GM06990 (cell line): ENCODE data around the gene ATG101.

Experiments used
- DNase-seq: peaks from one replicate; pipeline ENCODE4 v3.0.0-alpha.2; 2011; ENCODE audit not compliant: insufficient read length; ENCODE audit errors: extremely low read depth
- H3K27me3 ChIP-seq: replicated peaks from 2 replicates; pipeline ENCODE4 v1.6.0; 2011; ENCODE audit warnings: low read length; ENCODE audit not compliant: control insufficient read depth, insufficient read depth
- H3K36me3 ChIP-seq: 2 replicates; pipeline ENCODE4 v1.5.1; 2011; ENCODE audit warnings: low read length; ENCODE audit not compliant: control insufficient read depth, insufficient read depth
- H3K4me3 ChIP-seq: replicated peaks from 2 replicates; pipeline ENCODE4 v1.5.1; 2011; ENCODE audit warnings: low read depth, mild to moderate bottlenecking, control low read depth, low read length
- TF ChIP-seq, protein P1 (sequence below): IDR thresholded peaks from 2 replicates; pipeline ENCODE4 v1.5.1; 2011; ENCODE audit warnings: low read length, control low read depth, mild to moderate bottlenecking, inconsistent platforms; ENCODE audit not compliant: insufficient read depth, poor library complexity, severe bottlenecking

ATG101 gene

DNA sequence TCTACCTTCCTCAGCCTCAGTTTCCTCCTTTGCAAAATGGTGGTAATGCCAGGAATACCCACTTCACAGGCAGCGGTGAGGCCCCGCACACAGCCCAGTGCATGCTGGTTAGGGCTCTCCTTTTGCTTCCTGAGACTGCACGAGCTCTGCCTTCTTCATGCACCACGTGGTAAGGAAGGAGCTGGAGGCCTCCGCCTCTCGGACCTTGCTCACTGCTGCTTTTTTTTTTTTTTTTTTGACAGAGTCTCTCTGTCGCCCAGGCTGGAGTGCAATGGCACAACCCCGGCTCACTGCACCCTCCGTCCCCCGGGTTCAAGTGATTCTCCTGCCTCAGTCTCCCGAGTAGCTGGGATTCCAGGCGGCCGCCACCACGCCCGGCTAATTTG is 44.9 kb upstream of the ATG101 start:
- DNase-seq, result no peak
- TF ChIP-seq, protein P1, sequence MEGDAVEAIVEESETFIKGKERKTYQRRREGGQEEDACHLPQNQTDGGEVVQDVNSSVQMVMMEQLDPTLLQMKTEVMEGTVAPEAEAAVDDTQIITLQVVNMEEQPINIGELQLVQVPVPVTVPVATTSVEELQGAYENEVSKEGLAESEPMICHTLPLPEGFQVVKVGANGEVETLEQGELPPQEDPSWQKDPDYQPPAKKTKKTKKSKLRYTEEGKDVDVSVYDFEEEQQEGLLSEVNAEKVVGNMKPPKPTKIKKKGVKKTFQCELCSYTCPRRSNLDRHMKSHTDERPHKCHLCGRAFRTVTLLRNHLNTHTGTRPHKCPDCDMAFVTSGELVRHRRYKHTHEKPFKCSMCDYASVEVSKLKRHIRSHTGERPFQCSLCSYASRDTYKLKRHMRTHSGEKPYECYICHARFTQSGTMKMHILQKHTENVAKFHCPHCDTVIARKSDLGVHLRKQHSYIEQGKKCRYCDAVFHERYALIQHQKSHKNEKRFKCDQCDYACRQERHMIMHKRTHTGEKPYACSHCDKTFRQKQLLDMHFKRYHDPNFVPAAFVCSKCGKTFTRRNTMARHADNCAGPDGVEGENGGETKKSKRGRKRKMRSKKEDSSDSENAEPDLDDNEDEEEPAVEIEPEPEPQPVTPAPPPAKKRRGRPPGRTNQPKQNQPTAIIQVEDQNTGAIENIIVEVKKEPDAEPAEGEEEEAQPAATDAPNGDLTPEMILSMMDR, result no peak
- Histone ChIP-seq H3K4me3 (no peak overlapping the region), H3K27me3 (no peaks in the 10 kb centered on the region; the same call in 1 of the 2 replicates), H3K36me3 (no peaks in the 10 kb centered on the region)

DNA sequence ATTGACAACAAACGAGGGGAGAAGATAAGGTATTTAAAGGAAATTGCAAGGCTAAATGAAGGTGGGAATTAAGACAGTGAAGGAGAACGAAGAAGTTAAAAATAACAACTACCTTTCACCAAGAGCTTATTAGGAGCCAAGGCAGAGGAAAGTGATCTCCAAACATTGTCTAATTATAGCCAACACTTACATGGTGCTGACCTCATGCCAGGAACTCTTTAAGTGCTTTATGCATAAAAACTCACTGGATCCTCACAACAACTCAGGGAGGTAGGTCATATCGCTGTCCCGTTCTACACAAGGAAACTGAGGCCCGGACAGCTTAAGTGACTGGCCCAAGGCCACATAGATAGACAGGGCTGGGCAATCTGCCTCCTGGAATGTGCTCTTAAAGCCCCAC is 43.5 kb upstream of the ATG101 start:
- Histone ChIP-seq H3K36me3 (no peaks in the 10 kb centered on the region), H3K4me3 (no peak overlapping the region), H3K27me3 (no peaks in the 10 kb centered on the region; the same call in 1 of the 2 replicates)
- TF ChIP-seq, protein P1, result no peak
- no peak for DNase-seq

DNA sequence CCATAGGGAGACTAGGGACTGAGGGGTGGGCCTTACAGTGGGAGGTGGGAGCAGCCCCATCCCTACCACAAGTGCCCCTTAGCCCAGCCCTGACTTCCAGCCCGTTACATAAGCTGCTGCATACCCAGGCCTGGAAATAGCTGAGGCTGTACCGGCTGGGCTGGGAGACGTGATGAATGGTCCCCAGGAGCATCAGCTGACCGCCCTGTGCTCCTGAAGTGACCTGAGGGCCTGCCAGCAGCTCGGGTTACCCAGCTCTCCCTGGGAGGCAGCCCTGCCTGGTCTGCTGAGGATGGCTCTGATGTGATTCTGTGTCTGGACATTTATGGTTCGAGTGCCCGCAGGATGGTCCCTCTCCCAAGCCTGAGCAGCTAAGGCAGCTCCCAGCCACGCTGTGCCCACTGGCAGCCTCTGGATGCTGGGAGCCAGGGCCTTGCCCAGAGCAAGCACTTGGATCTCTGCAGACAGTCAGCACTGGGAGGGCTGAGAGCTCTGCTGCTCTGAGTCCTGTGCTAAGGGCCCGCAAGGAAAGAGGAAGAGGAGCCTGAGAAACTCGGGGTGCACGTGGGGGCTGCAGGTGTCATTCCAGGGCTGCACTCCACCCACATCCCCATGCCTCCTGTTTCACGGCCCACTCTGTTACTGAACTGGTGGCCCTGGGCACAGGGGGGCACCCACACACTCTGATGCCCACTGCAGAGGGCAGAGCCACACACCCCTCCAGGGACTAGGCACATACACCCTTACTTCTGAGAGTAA is 42.5 kb upstream of the ATG101 start:
- no peak for DNase-seq
- Histone ChIP-seq H3K36me3 (no peaks in the 10 kb centered on the region), H3K27me3 (no peaks in the 10 kb centered on the region; the same call in 1 of the 2 replicates), H3K4me3 (no peak overlapping the region)
- TF ChIP-seq, protein P1, result no peak

DNA sequence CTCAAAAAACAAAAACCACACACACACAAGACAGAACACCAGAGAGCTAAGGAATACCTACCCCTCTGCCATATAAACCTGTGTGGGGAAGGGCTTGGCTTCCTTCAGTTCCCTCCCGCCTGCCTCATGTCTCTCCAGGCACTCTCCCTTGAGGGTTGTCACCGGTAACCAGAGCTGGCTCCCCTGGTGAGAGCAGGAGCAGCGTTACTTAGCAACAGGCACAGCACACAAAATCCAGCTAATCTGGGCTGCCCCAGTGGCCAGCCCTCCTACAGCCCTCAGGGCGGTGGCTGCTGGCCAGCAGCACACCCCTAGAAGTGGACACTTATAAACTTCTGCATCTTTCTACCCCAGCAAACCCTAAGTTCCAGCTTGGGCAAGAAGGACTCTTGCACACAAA is 40.1 kb upstream of the ATG101 start:
- no peaks in the 10 kb centered on the region for H3K27me3 ChIP-seq
- DNase-seq, result no peak
- TF ChIP-seq, protein P1, result no peak
- no peak overlapping the region for H3K4me3 ChIP-seq
- H3K36me3 ChIP-seq, result no peaks in the 10 kb centered on the region

DNA sequence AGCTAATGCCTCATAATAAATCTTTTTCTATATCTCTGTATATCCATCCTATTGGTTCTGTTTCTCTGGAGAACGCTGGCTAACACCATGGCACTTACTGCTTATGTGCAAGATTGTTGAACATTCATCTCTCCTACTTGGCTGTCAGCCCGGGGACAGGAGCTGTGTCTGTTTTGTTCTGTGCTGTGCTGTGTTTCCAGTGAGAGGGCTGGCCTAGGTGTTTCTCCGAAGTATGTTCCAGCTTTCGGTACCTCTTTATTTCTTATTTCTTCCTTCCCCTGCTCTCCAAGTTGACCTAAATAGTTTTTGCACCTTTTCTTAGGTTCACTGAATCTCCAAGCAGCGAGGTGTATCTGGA is 37.4 kb upstream of the ATG101 start:
- no peak for DNase-seq
- TF ChIP-seq, protein P1, result no peak
- Histone ChIP-seq H3K4me3 (no peak overlapping the region), H3K27me3 (no peaks in the 10 kb centered on the region), H3K36me3 (no peaks in the 10 kb centered on the region)
